Measurements from ENCODE around the gene ESPL1.

Gene ESPL1

GRCh38 chr12:53338017-53338416, 69.9 kb downstream of the ESPL1 start:
- TF ChIP-seq SIN3A (IDR thresholded peaks at IDR 0.05; ENCODE audit: borderline replicate concordance, insufficient read depth, low read length): no peak
- no peak for TF ChIP-seq POLR2AphosphoS5 (IDR thresholded peaks at IDR 0.05; ENCODE audit: low read depth, low read length)
- no peak for TF ChIP-seq FOXP2 (optimal IDR thresholded peaks at IDR 0.05; ENCODE audit: borderline replicate concordance, extremely low read depth, extremely low read length, insufficient read depth)
- no peak for TF ChIP-seq REST (IDR thresholded peaks at IDR 0.05; ENCODE audit: insufficient read depth in 1 of 2, low read depth in 2 of 2, low read length in 2 of 2)
- no peak for TF ChIP-seq TAF1 (IDR thresholded peaks at IDR 0.05; ENCODE audit: borderline replicate concordance, insufficient read depth, low read length)

DNA sequence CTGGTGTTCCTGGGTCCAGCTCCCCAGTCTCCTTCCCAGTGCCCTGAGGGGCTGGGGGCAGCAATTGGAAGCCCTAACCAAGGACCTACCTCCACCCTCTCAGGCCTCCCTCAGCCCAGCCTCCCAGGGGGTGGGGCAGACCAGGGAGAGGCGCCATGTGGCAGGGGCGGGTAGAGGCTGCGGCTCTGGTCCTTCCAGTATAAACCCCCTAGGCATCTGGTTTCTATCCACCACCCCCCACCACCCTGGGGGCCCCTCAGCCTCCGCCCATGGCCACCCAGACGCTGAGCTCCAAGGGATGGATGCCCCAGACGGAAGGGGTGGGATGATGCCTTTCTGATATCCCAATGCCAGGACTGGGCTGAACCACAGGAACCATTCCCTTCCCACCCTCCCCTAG, 70.8 kb downstream of the ESPL1 start:
- no peak for TF ChIP-seq TAF1 (IDR thresholded peaks at IDR 0.05; ENCODE audit: borderline replicate concordance, insufficient read depth, low read length)
- no peak for TF ChIP-seq SIN3A (IDR thresholded peaks at IDR 0.05; ENCODE audit: borderline replicate concordance, insufficient read depth, low read length)
- TF ChIP-seq FOXP2 (optimal IDR thresholded peaks at IDR 0.05; ENCODE audit: borderline replicate concordance, extremely low read depth, extremely low read length, insufficient read depth): no peak
- TF ChIP-seq POLR2AphosphoS5 (IDR thresholded peaks at IDR 0.05; ENCODE audit: low read depth, low read length): no peak
- no peak for TF ChIP-seq REST (IDR thresholded peaks at IDR 0.05; ENCODE audit: insufficient read depth in 1 of 2, low read depth in 2 of 2, low read length in 2 of 2)

- TF ChIP-seq FOXP2 (optimal IDR thresholded peaks at IDR 0.05; ENCODE audit: borderline replicate concordance, extremely low read depth, extremely low read length, insufficient read depth) (no peak), SIN3A (IDR thresholded peaks at IDR 0.05; ENCODE audit: borderline replicate concordance, insufficient read depth, low read length) (no peak), POLR2AphosphoS5 (IDR thresholded peaks at IDR 0.05; ENCODE audit: low read depth, low read length) (no peak), TAF1 (IDR thresholded peaks at IDR 0.05; ENCODE audit: borderline replicate concordance, insufficient read depth, low read length) (no peak), REST (IDR thresholded peaks at IDR 0.05; ENCODE audit: insufficient read depth in 1 of 2, low read depth in 2 of 2, low read length in 2 of 2) (no peak)
Measured at GRCh38 chr12:53340398-53340797, 72.3 kb downstream of the ESPL1 start.
